LNCaP clone FGC (cell line): ENCODE data around the gene SLC5A7.

Source experiments
- DNase-seq: peaks from one replicate; pipeline ENCODE4 v3.0.0-alpha.2; 2011; ENCODE audit warnings: low read depth
- H3K4me3 ChIP-seq: 2 replicates; pipeline ENCODE4 v1.5.1; 2011; ENCODE audit warnings: mild to moderate bottlenecking, low read depth, low read length, control low read depth
- TF ChIP-seq, protein P1 (sequence below): IDR thresholded peaks from 2 replicates; pipeline ENCODE4 v1.5.1; 2012; ENCODE audit warnings: mild to moderate bottlenecking; ENCODE audit not compliant: control insufficient read depth, insufficient read depth; ENCODE audit errors: extremely low read depth

SLC5A7 gene

DNA sequence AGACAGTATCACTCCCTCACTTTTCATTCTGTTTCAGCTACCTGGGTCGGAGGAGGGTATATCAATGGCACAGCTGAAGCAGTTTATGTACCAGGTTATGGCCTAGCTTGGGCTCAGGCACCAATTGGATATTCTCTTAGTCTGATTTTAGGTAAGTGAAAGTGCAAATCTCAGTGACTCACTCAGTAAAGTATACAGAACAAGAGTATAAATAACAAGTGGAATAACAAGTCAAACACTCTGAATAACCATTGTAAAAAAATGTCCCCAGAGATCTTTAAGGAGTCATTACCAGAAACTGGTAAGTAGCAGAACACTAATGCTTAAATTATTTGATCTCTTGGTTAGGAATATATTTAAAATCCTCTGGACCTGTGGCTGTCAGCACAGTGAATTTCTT, 5.7 kb downstream of the SLC5A7 start:
- TF ChIP-seq, protein P1, sequence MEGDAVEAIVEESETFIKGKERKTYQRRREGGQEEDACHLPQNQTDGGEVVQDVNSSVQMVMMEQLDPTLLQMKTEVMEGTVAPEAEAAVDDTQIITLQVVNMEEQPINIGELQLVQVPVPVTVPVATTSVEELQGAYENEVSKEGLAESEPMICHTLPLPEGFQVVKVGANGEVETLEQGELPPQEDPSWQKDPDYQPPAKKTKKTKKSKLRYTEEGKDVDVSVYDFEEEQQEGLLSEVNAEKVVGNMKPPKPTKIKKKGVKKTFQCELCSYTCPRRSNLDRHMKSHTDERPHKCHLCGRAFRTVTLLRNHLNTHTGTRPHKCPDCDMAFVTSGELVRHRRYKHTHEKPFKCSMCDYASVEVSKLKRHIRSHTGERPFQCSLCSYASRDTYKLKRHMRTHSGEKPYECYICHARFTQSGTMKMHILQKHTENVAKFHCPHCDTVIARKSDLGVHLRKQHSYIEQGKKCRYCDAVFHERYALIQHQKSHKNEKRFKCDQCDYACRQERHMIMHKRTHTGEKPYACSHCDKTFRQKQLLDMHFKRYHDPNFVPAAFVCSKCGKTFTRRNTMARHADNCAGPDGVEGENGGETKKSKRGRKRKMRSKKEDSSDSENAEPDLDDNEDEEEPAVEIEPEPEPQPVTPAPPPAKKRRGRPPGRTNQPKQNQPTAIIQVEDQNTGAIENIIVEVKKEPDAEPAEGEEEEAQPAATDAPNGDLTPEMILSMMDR: no peak
- peak; percentile 1 for DNase-seq

DNA sequence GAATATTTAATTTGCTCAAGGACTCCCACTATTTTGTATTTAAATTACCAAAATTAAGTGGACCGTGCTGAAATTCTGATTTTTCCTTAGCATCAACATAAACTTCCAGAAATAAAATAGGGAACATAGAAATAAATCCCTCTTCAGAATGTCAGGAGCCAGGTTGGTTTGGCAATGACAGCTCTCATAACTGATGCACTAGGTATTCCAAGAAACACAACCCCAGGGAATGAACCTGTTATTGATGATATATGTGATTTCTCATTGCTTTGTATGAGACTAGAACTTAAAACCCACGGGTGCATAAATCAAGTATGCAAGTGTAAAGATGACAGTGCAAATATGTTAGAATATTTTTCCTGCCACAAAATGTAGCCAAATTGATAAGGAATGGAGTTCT, 12.8 kb downstream of the SLC5A7 start:
- no peak for DNase-seq
- TF ChIP-seq, protein P1: no peak
- no peak overlapping the region for H3K4me3 ChIP-seq

More for the DNA sequence above, 5.7 kb downstream of the SLC5A7 start:
- H3K4me3 ChIP-seq: no peak overlapping the region

DNA sequence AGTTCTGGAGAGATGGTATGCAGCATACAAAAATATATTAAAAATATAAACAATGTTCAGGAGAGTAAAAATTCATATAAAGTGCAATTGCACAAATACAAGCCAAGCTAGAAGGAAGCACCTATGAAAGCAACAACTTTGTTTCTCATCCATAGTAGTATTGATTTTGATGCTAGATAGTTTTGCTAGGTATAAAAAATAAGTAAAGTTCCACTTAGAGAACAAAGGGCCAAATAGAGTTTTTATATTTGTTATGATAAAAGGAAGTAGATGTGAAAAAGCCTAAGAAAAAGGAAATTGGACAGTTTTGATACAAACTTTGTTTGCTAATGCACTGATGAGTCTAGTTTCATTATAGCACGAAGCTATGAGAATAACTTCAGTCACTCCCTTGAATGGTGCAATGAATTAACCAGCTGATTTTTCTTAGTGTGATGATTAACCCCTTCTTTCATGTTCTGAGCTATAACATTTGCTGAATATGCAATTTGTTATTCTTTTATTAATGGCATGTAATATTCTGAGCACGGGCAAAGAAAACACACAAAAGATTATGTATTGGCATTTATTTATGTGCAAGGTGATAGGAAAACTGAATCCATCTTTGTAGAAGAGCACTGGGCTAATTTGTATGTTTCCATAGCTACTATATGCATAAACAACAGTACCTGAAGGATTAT, 24.7 kb downstream of the SLC5A7 start:
- no peak for DNase-seq
- no peak overlapping the region for H3K4me3 ChIP-seq
- TF ChIP-seq, protein P1: no peak

DNA sequence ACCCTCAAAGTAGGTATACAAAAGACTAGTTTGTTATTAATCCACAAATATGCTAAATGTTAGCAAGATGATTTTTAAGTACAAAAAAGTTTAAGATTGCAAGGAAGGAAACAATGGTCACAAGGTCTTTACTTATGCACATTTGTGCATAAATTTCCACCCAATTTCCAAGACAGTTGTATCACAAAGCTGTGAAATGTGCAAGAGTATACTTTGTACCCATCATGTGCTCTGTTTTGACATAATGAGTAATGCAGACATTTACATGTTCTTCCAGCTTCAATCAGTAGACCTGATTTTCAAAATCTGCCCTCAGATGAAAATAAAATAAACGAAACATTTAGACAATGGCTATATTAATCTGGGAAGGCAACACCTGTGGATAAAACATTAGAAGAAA, 27.0 kb downstream of the SLC5A7 start:
- TF ChIP-seq, protein P1: no peak
- DNase-seq: no peak
- no peak overlapping the region for H3K4me3 ChIP-seq

DNA sequence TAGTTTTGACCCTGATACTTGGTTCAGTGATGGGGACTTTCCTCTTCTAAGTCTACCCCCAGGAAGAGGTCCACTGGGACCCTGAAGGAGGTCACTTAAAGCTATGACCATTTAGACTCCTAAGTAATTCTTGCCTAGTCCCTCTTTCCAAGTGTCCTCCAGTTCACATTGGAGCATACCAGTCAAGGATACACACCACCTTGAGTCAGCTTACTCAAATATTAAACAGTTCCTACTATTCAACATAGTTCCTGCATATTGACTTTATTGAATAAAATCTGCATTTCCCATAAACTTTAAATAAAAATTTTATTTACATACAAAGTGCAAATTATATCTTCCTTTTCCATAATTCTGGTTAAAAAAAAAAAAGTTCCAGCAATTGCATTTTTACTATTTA, 36.3 kb downstream of the SLC5A7 start:
- TF ChIP-seq, protein P1: no peak
- no peak overlapping the region for H3K4me3 ChIP-seq
- DNase-seq: no peak

DNA sequence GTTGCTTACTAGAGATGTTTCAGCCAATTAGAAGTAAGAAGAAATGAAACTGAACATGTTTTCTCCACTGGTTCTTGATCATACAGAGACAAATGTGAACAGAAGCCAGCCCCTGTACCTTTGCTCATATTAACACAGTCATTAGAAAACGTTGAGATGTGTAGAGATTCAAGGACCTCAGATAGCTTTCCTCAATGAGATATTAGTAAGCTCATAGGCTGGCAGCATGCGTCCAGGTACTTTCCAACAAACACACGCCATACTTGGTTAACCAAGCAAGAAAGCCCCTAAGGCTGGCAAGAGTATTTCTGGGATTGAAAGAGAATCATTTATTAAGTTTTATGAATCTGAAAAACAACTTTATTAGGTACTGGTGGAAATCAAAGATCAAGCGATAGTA, 37.5 kb downstream of the SLC5A7 start:
- DNase-seq: no peak
- no peak overlapping the region for H3K4me3 ChIP-seq
- TF ChIP-seq, protein P1: no peak
